Right lobe of liver (tissue), 6 donors: ENCODE results near the gene ANKRD18A. TPM values are rescaled to one million over a fixed set of nuclear protein-coding genes. Genes with fewer than 3 reads are reported as not detected.

ENCODE experiments used
- ATAC-seq, 4 donors: fragments of 200-7000 bp; cut with Tn5 transposase; one replicate each; pipeline ENCODE4 v1.9.1; 2020; ENCODE audit warnings: mild to moderate bottlenecking in 4 of 4, moderate library complexity in 4 of 4
- DNase-seq, 3 donors: peaks; one replicate each; pipeline ENCODE4 v3.0.0-alpha.2; 2020
- H3K27ac ChIP-seq, 3 donors: fragments of 200-600 bp; one replicate each; pipeline ENCODE4 v1.8.0; 2022
- H3K27me3 ChIP-seq, 2 donors: fragments of 200-600 bp; one replicate each; pipeline ENCODE4 v1.8.0; 2022
- H3K36me3 ChIP-seq, 4 donors: fragments of 200-600 bp; sonication (generic) in 1 of 4; one replicate each; pipeline versions ENCODE4 v1.5.1 to v1.8.0; 2017 to 2022; ENCODE audit warnings: control low read depth in 1 of 4
- H3K4me1 ChIP-seq, 4 donors: fragments of 200-600 bp; sonication (generic) in 1 of 4; one replicate each; pipeline versions ENCODE4 v1.5.1 to v1.8.0; 2017 to 2022; ENCODE audit warnings: control low read depth in 1 of 4
- H3K4me3 ChIP-seq, 3 donors: fragments of 200-600 bp; one replicate each; pipeline ENCODE4 v1.8.0; 2022
- H3K9me3 ChIP-seq, 4 donors: fragments of 200-600 bp; sonication (generic) in 1 of 4; one replicate each; pipeline versions ENCODE4 v1.5.1 to v1.8.0; 2017 to 2022; ENCODE audit warnings: control low read depth in 1 of 4
- CTCF ChIP-seq, 4 donors: fragments of 200-600 bp in 3 of 4; fragments of 450-650 bp in 1 of 4; IDR thresholded peaks; one replicate each; pipeline versions ENCODE4 v1.5.1 to v1.8.0; 2016 to 2022; ENCODE audit warnings: antibody characterized with exemption in 4 of 4, mild to moderate bottlenecking in 2 of 4
- POLR2A ChIP-seq: fragments of 450-650 bp; IDR thresholded peaks from one replicate; pipeline ENCODE4 v1.6.1; 2017; ENCODE audit warnings: antibody characterized with exemption, mild to moderate bottlenecking
- WGBS: methylation state at CpG from one replicate; pipeline ENCODE4 v1.1.6; 2018; ENCODE audit warnings: low coverage, low lambda C conversion rate; ENCODE audit not compliant: insufficient coverage; ENCODE audit errors: missing lambda C conversion rate; 5-methylcytosine and 5-hydroxymethylcytosine counted together
- intact Hi-C, 2 donors: fragments of 100-400 bp; cut with DNase I; formaldehyde crosslinking; loops; one replicate each; pipeline versions ENCODE4 v1.11.2 to v1.14.1; 2022
- total RNA-seq, 6 experiments: library from RNA; depleted of rRNA in 2 of 6; stranded (reverse); fragments of >200 nt in 2 of 6; fragmentation: NEBNext Ultra II Directional in 3 of 6; extraction: Animal tissue kit (Norgen Biotek cat#: 25700) in 3 of 6; gene quantifications; one replicate each; pipeline versions ENCODE4 v1.1.0 to v1.2.4, GENCODE V29; 2016 to 2023
- donor health status: DM: no; HTN: yes; CAD: no.
- donor health status: DM: no; HTN: no; CAD: no.
- donor health status: DM: no; HTN: no; CAD: no.
- donor health status: DM: no; HTN: yes; CAD: no.
- donor health status: DM: no; HTN: yes; CAD: no.

Gene ANKRD18A
- total RNA-seq, 6 experiments from 2014 or later: 0.87 to 4.5 (median 1.7) TPM

DNA sequence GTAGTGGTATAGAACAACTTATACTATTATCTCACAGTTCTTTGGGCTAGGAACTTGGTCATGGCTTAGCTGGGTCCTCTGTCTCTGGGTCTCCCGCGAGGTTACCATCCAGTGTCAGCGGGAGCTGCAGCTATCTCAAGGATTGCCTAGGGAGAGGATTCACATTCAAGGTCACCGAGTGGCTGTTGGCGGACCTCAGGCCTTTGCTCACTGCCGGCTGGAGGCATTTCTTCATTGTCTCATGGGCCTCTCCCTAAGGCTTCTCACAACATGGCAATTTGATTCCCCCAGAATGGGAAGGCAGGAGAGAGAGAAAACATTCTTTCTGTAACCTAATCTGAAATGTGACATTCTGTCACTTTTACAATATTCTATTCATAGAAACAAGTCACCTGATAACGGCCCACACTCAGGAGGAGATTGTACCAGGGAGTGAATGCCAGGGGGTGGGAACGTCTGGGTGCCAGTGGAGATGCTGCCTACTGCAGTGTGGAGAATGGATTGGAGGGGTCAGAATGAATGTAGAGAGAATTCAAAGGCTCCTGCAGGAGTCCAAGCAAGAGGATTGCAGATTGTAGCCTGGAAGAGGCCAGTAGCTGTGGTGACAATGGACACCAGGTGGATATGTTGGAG, 29.5 kb upstream of the ANKRD18A start:
- WGBS: 54% methylated on average over 2 of the region's 8 CpGs
- TF ChIP-seq POLR2A (no peak), CTCF (IDR thresholded peaks at IDR 0.05) (no peak)

GRCh38 chr9:38644601-38645000, 24.2 kb upstream of the ANKRD18A start:
- Histone ChIP-seq H3K4me3 (no peak overlapping the region), H3K9me3 (no peaks in the 10 kb centered on the region), H3K4me1 (no peaks in the 10 kb centered on the region), H3K27me3 (no peaks in the 10 kb centered on the region), H3K27ac (no peak overlapping the region), H3K36me3 (no peaks in the 10 kb centered on the region)
- DNase-seq: no peak
- no peak for ATAC-seq
- intact Hi-C loops: no loop called here
- WGBS: 58% methylated on average over 2 of the region's 2 CpGs
- TF ChIP-seq CTCF (IDR thresholded peaks at IDR 0.05): no peak

More for the DNA sequence above, 29.5 kb upstream of the ANKRD18A start:
- Histone ChIP-seq H3K4me3 (no peak overlapping the region), H3K27me3 (no peaks in the 10 kb centered on the region), H3K4me1 (no peaks in the 10 kb centered on the region), H3K36me3 (no peaks in the 10 kb centered on the region), H3K27ac (no peak overlapping the region), H3K9me3 (no peaks in the 10 kb centered on the region)
- intact Hi-C loops: no loop called here
- no peak for DNase-seq
- ATAC-seq: no peak

DNA sequence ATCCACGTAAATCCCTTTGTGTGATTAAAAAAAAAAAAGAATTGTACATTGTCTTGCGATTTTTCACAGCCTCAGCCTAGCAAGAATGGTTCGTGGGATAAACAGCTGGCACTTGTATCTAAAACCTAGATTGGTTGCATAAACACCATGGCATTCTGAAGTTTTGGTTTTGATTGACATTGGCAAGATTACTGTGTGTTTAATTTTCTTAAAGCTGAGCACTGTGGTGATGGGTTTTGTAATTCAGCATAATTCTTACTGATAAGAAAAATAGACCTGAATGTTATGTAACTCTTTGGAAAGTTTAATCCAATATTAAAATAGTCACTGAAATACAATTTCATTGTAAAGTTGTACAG, 23.4 kb upstream of the ANKRD18A start:
- 43% methylated on average over 2 of the region's 3 CpGs for WGBS
- H3K36me3 ChIP-seq: no peaks in the 10 kb centered on the region
- no peaks in the 10 kb centered on the region for H3K4me1 ChIP-seq
- no peak for TF ChIP-seq POLR2A
- TF ChIP-seq CTCF (IDR thresholded peaks at IDR 0.05): no peak
- intact Hi-C loops: no loop called here
- H3K27ac ChIP-seq: no peak overlapping the region
- H3K27me3 ChIP-seq: no peaks in the 10 kb centered on the region
- no peak overlapping the region for H3K4me3 ChIP-seq
- no peaks in the 10 kb centered on the region for H3K9me3 ChIP-seq
- ATAC-seq (no peak), DNase-seq (no peak)

DNA sequence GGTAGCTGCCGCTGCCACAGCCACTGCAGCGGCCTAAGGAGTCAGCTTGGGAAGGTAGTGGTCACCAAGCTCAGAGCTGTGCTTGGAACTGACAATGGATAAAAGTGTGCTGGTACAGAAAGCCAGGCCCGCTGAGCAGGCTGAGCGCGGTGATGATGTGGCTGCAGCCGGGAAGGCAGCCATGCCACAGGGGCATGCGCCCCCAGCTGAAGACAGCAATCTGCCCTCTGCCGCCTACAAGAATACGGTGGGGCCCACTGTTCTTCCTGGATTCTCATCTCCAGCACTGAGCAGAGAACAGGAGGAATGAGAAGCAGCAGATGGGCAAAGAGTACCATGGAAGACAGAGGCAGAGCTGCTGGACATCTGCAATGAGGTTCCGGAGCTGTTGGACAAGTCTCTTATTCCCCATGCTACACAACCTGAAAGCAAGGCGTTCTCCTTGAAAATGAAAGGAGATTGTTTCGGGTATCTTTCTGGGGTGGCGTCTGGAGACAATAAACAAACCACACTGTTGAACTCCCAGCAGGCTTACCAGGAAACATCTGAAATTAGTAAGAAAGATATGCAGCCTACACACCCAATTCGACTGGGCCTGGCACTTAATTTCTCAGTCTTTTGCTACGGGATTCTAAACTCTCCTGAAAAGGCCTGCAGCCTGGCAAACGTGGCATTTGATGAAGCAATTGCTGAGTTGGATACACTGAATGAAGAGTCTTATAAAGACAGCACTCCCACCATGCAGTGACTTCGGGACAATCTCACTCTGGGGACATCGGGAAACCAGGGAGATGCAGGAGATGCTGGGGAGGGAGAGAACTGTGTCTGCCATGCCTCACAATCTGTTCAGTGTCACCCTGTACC, 22.8 kb upstream of the ANKRD18A start:
- TF ChIP-seq POLR2A: no peak
- no peak for TF ChIP-seq CTCF (IDR thresholded peaks at IDR 0.05)
- Histone ChIP-seq H3K4me3 (no peak overlapping the region), H3K27me3 (no peaks in the 10 kb centered on the region), H3K4me1 (no peaks in the 10 kb centered on the region), H3K36me3 (no peaks in the 10 kb centered on the region), H3K9me3 (no peaks in the 10 kb centered on the region), H3K27ac (no peak overlapping the region)
- 61% methylated on average over 10 of the region's 18 CpGs for WGBS
- ATAC-seq: no peak
- intact Hi-C loops: no loop called here
- DNase-seq: no peak
